Limb (tissue), 2 donors: ENCODE results near the gene CYB5RL.
"Not testable (repeated sequence)": the region's sequence is repeated elsewhere in the genome, so short reads cannot be mapped to it uniquely, and the experiment has no call there.

Experiments
- DNase-seq, 2 donors: peaks; one replicate each; pipeline ENCODE4 v3.0.0-alpha.2; 2016; ENCODE audit errors: extremely low spot score in 2 of 2

The CYB5RL gene

GRCh38 chr1:54199765-54200518 is at the start of gene CYB5RL, which contains the start of gene MRPL37:
CYB5RL (minus strand) TSS chr1:54200030; CDS start chr1:54195616, 4,414 bp downstream.
MRPL37 (plus strand) TSS chr1:54200167; CDS start chr1:54200244, 77 bp downstream.
- DNase-seq: peak; percentile 93 to 94

GRCh38 chr1:54248966-54249365 is 49.1 kb upstream of the CYB5RL start:
- no peak for DNase-seq

GRCh38 chr1:54247863-54248515 is 48.2 kb upstream of the CYB5RL start:
- DNase-seq: no peak

GRCh38 chr1:54246116-54246721 is 46.4 kb upstream of the CYB5RL start:
- DNase-seq: no peak

GRCh38 chr1:54245501-54245900 is 45.7 kb upstream of the CYB5RL start:
- no peak for DNase-seq

- no peak for DNase-seq
Observed at GRCh38 chr1:54244655-54245054, 44.8 kb upstream of the CYB5RL start.

GRCh38 chr1:54243022-54243421 is 43.2 kb upstream of the CYB5RL start:
- no peak for DNase-seq

GRCh38 chr1:54241364-54241763 is 41.5 kb upstream of the CYB5RL start:
- DNase-seq: no peak

GRCh38 chr1:54240741-54241335 is 41.0 kb upstream of the CYB5RL start:
- DNase-seq: no peak

- DNase-seq: peak in 1 of 2 donors; percentile 33
Observed at GRCh38 chr1:54239631-54240031, 39.8 kb upstream of the CYB5RL start.

- no peak for DNase-seq
Observed at GRCh38 chr1:54239035-54239383, 39.2 kb upstream of the CYB5RL start.

GRCh38 chr1:54238353-54239034 is 38.7 kb upstream of the CYB5RL start:
- DNase-seq: no peak

GRCh38 chr1:54237586-54237985 is 37.8 kb upstream of the CYB5RL start:
- DNase-seq: no peak

GRCh38 chr1:54234284-54234683 is 34.5 kb upstream of the CYB5RL start:
- DNase-seq: no peak

- not testable (repeated sequence) for DNase-seq
Observed at GRCh38 chr1:54233196-54233595, 33.4 kb upstream of the CYB5RL start.

GRCh38 chr1:54230507-54231339 is 30.9 kb upstream of the CYB5RL start:
- no peak for DNase-seq

- DNase-seq: no peak
Observed at GRCh38 chr1:54229281-54229891, 29.6 kb upstream of the CYB5RL start.

- DNase-seq: no peak
Observed at GRCh38 chr1:54228638-54229079, 28.8 kb upstream of the CYB5RL start.

- DNase-seq: no peak
Observed at GRCh38 chr1:54227891-54228310, 28.1 kb upstream of the CYB5RL start.

- DNase-seq: no peak
Observed at GRCh38 chr1:54227091-54227602, 27.3 kb upstream of the CYB5RL start.
